Measurements from ENCODE around the gene TUBG1.
"Not testable (repeated sequence)": the region's sequence is repeated elsewhere in the genome, so short reads cannot be mapped to it uniquely, and the experiment has no call there.

TUBG1 gene

DNA sequence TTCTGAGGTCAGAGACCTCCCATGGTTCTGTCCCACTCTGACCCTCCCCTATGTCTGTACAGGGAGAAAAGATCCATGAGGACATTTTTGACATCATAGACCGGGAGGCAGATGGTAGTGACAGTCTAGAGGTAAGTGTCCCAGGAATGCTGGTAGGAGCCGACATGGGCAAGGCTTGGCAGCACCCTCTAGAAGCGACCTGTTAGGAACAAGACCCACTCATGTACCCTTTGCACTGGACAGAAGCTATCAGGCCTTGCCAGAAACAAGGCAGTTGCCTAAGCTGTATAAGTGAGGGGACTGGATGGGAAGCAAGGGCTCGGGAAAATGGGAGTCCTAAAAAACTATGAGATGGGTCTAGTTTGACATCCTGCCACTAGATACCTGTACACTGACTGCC, 2.5 kb downstream of the TUBG1 start:
- DNase-seq (ENCODE audit: low read depth): no peak
- TF ChIP-seq MYC (IDR thresholded peaks at IDR 0.05; ENCODE audit: low read depth, low read length) (no peak), CTCF (IDR thresholded peaks at IDR 0.05; ENCODE audit: low read depth, low read length) (no peak), POLR2A (IDR thresholded peaks at IDR 0.05; ENCODE audit: extremely low read depth, insufficient read length) (no peak), MAX (IDR thresholded peaks at IDR 0.05; ENCODE audit: low read depth, low read length) (no peak)
- no peak overlapping the region for H3K4me3 ChIP-seq (ENCODE audit: low read depth, low read length)

DNA sequence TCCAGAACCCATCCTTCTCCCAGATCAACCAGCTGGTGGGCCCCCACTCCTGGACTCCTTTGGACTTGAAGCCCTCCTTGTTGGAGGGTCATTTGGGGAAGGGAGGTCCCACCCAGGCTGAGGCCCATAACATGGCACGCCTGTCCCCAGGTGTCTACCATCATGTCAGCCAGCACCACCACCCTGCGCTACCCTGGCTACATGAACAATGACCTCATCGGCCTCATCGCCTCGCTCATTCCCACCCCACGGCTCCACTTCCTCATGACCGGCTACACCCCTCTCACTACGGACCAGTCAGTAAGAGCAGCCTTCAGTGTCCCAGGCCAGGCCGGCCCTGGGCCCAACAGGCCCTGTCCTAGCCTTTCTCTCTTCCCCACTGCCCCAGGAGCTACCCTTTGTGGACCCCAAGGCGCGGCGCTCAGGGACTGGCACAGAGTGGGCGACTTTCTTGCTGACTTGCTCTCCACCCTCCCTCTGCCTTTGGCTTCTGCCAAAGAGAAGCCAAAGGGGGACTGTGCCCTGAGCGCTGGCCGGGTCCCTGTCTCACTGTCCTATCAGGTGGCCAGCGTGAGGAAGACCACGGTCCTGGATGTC, 4.3 kb downstream of the TUBG1 start:
- DNase-seq (ENCODE audit: low read depth): no peak
- no peak for TF ChIP-seq POLR2A (IDR thresholded peaks at IDR 0.05; ENCODE audit: extremely low read depth, insufficient read length)
- no peak for TF ChIP-seq MAX (IDR thresholded peaks at IDR 0.05; ENCODE audit: low read depth, low read length)
- TF ChIP-seq CTCF (IDR thresholded peaks at IDR 0.05; ENCODE audit: low read depth, low read length): no peak
- no peak for TF ChIP-seq MYC (IDR thresholded peaks at IDR 0.05; ENCODE audit: low read depth, low read length)

GRCh38 chr17:42617956-42618431, 8.5 kb downstream of the TUBG1 start:
- H3K4me3 ChIP-seq (ENCODE audit: low read depth, low read length): no peak overlapping the region
- no peak for DNase-seq (ENCODE audit: low read depth)
- TF ChIP-seq POLR2A (IDR thresholded peaks at IDR 0.05; ENCODE audit: extremely low read depth, insufficient read length): no peak
- TF ChIP-seq MAX (IDR thresholded peaks at IDR 0.05; ENCODE audit: low read depth, low read length): no peak
- TF ChIP-seq CTCF (IDR thresholded peaks at IDR 0.05; ENCODE audit: low read depth, low read length): no peak
- TF ChIP-seq MYC (IDR thresholded peaks at IDR 0.05; ENCODE audit: low read depth, low read length): no peak

More for the DNA sequence above, 4.3 kb downstream of the TUBG1 start:
- no peak overlapping the region for H3K4me3 ChIP-seq (ENCODE audit: low read depth, low read length)

DNA sequence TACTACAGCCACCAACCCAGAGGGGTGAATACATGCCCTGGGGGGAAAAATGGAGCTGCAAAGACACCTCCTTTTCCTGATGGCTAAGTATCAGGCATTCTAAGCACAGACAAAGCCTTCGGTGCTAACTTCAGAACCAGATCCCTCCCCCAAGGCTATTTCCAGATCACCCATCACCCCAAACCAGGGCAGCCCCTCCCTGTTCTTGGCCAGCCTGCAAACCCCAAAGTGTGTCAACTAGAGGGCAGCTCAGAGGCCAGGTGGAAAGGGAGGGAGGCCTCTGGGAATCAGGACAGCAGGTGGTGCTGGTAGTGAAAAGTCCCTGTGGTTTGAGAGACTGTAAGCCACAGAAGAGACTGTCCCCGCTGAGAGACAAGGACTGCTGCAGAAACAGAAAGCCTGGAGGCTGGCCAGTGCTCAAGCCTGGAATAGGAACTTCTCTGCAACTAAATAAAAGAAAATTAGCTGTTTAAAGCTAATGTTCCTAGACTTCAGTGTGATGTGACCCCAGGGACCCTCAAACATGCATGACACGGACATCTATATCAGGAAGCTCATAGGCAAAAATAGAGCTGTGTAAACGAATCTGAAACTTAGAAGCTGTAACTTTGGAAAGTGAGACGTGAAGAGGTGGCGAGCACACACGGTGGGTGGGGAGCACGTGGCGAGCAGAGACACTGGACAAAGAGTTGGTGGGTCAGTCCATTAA, 9.1 kb downstream of the TUBG1 start:
- no peak for TF ChIP-seq POLR2A (IDR thresholded peaks at IDR 0.05; ENCODE audit: extremely low read depth, insufficient read length)
- H3K4me3 ChIP-seq (ENCODE audit: low read depth, low read length): no peak overlapping the region
- peak; percentile 47 for DNase-seq (ENCODE audit: low read depth)

DNA sequence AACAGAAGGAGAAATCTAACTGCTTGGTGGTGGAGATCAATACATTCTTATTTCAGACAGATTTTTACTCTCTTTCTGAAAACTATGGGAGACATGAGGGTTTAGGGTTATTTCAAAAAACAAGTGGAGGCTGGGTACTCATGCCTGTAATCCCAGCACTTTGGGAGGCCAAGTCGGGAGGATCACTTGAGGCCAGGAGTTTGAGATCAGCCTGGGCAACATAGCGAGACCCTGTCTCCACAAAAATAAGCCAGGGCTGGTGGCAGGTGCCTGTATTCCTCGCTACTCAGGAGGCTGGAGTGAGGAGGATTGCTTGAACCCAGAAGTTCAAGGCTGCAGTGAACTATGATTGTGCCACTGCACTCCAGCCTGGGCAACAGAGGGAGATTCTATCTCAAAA, 12.5 kb downstream of the TUBG1 start:
- H3K4me3 ChIP-seq (ENCODE audit: low read depth, low read length); DNase-seq (ENCODE audit: low read depth): not testable (repeated sequence)

DNA sequence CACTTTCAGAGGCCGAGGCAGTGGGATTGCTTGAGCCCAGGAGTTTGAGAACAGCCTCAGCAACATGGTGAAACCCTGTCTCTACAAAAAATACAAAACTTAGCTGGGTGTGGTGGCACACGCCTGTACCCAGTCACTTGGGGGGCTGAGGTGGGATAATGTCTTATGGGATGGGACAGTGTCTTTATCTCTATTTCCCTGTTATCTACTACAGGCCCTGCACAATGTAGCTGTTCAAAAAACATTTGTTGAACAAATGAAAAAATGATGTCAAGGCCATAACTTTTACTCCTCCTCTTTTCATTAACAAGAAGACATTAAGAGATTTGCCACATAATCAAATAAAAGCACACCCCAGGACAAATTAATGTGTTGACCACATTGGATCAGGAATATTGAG, 13.8 kb downstream of the TUBG1 start:
- DNase-seq (ENCODE audit: low read depth): no peak
- TF ChIP-seq MAX (IDR thresholded peaks at IDR 0.05; ENCODE audit: low read depth, low read length) (no peak), CTCF (IDR thresholded peaks at IDR 0.05; ENCODE audit: low read depth, low read length) (no peak), MYC (IDR thresholded peaks at IDR 0.05; ENCODE audit: low read depth, low read length) (no peak), POLR2A (IDR thresholded peaks at IDR 0.05; ENCODE audit: extremely low read depth, insufficient read length) (no peak)
- H3K4me3 ChIP-seq (ENCODE audit: low read depth, low read length): no peak overlapping the region
